Activated naive CD4-positive, alpha-beta T cell treated with anti-CD3 and anti-CD28 coated beads, Interleukin-2, amount 50 U/mL, for 24 hours (primary cell): Measurements from ENCODE around the gene ECM2.
"Not testable (repeated sequence)": the region's sequence is repeated elsewhere in the genome, so short reads cannot be mapped to it uniquely, and the experiment has no call there.

Source experiments
- H3K27ac Mint-ChIP-seq: one replicate; pipeline ENCODE4 v1.8.0; 2021; ENCODE audit warnings: mild to moderate bottlenecking, mixed read lengths
- H3K27me3 Mint-ChIP-seq: one replicate; pipeline ENCODE4 v1.8.0; 2021; ENCODE audit warnings: mixed read lengths
- H3K36me3 Mint-ChIP-seq: one replicate; pipeline ENCODE4 v1.8.0; 2021; ENCODE audit warnings: mixed read lengths
- H3K4me1 Mint-ChIP-seq: one replicate; pipeline ENCODE4 v1.8.0; 2021; ENCODE audit warnings: mixed read lengths
- H3K4me3 Mint-ChIP-seq: one replicate; pipeline ENCODE4 v1.8.0; 2021; ENCODE audit warnings: mild to moderate bottlenecking, mixed read lengths
- H3K9me3 Mint-ChIP-seq: one replicate; pipeline ENCODE4 v1.8.0; 2021; ENCODE audit warnings: mixed read lengths

ECM2 gene

DNA sequence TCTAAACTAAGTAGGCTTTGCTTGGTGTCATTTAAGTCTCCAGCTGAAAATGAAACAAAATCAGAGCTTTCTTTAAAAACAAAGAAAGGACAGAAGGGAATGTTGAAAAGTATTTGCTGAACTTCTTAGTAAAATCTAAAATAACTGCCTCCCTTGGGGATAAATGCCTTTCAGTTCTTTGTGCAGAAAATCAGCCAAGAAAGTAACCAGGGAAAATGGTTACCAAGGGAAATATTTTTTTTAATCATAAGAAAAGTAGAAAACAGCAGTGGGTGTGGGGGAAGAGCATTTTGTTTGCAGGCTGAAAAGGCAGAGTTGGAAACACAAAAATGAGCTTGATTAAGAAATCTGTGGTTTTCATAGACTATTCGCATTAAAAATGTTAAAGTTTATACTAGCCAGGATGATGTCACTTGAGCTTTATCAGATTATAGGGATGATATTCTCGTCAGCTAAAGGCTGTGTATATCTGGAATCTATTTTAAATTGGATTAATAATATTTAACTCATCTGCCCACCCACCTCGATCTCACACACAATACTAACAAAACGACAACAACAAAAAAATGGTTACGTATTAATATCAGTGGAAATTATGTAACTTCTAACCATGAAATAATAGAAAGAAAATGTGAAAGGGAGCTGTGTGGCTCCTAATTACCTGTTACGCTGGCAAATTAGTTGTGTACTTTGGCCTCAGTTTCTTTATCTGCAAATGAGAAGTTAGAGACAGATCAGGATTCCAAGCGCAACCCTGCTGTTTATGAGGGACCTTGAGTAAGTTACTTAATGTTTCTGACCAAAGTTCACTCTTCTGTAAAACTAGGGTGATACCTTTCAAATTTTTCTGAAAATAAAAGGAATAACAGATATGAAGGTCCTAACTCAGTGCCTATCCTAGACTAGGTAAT, at the start of gene ECM2:
ECM2 (minus strand) TSS at position 51 of the 911 bp plus-strand sequence. CDS start 13,124 bp downstream, outside the sequence.
- Mint-ChIP-seq H3K4me1 (no peaks in the 10 kb centered on the region), H3K4me3 (no peak within 1 kb of the TSS), H3K36me3 (peaks cover 2% of the 10 kb centered on the region), H3K27ac (no peak within 1 kb of the TSS), H3K27me3 (no peaks in the 10 kb centered on the region), H3K9me3 (no peaks in the 10 kb centered on the region)

DNA sequence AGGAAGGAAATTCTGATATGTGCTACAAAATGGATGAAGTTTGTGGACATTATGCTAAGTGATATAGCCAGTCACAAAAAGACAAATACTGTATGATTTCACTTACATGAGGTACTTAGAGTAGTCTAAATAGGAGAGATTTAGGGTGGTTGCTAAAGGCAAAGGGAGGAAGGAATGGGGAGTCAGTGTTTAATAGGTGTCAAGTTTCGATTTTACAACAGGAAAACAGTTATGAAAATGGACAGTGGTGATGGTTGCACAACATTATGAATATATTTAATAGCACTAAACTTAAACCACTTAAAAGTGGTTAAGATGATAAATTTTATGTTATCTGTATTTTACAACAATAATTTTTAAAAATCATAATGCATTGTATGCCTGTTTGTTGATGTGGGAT, 40.4 kb upstream of the ECM2 start:
- Mint-ChIP-seq H3K27me3 (no peaks in the 10 kb centered on the region), H3K9me3 (peaks cover 5% of the 10 kb centered on the region), H3K4me1 (no peaks in the 10 kb centered on the region), H3K4me3 (no peak overlapping the region), H3K36me3 (peaks cover 4% of the 10 kb centered on the region), H3K27ac (no peak overlapping the region)

DNA sequence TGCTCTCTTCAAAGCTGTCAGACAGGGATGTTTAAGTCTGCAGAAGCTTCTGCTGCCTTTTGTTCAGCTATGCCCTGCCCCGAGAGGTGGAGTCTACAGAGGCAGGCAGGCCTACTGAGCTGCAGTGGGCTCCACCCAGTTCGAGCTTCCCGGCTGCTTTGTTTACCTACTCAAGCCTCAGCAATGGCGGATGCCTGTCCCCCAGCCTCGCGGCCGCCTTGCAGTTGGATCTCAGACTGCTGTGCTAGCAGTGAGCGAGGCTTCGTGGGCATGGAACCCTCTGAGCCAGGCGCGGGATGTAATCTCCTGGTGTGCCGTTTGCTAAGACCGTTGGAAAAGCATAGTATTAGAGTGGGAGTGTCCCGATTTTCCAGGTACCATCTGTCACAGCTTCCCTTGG, 37.8 kb upstream of the ECM2 start:
- H3K4me3 Mint-ChIP-seq, H3K4me1 Mint-ChIP-seq, H3K36me3 Mint-ChIP-seq, H3K27me3 Mint-ChIP-seq, H3K9me3 Mint-ChIP-seq, H3K27ac Mint-ChIP-seq: not testable (repeated sequence)

DNA sequence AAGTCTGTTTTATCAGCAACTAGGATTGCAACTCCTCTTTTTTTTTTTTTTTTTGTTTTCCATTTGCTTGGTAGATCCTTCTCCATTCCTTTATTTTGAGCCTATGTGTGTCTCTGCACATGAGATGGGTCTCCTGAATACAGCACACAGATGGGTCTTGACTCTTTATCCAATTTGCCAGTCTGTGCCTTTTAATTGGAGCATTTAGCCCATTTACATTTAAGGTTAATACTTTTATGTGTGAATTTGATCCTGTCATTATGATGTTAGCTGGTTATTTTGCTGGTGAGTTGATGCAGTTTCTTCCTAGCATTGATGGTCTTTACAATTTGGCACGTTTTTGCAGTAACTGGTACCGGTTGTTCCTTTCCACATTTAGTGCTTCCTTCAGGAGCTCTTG, 36.1 kb upstream of the ECM2 start:
- not testable (repeated sequence) for H3K36me3 Mint-ChIP-seq, H3K27ac Mint-ChIP-seq, H3K9me3 Mint-ChIP-seq, H3K27me3 Mint-ChIP-seq, H3K4me1 Mint-ChIP-seq, H3K4me3 Mint-ChIP-seq

DNA sequence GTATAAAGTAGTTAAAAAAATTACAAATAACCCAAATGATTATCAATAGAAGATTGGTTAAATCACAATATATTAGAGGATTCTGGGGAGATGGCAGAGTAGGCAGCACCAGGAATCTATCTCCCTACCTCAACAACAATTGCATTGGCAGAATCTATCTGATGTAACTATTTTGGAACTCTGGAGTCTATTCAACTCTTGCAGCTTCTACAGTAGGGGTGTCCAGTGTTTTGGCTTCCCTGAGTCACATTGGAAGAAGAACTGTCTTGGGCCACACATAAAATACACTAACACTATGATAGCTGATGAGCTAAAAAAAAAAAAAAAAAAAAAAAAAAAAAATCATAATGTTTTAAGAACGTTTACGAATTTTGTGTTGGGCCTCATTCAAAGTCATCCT, 29.2 kb upstream of the ECM2 start:
- peaks cover 7% of the 10 kb centered on the region for H3K9me3 Mint-ChIP-seq
- H3K27me3 Mint-ChIP-seq: no peaks in the 10 kb centered on the region
- H3K27ac Mint-ChIP-seq: no peak overlapping the region
- H3K4me3 Mint-ChIP-seq: no peak overlapping the region
- H3K4me1 Mint-ChIP-seq: no peaks in the 10 kb centered on the region
- peaks cover 4% of the 10 kb centered on the region for H3K36me3 Mint-ChIP-seq

DNA sequence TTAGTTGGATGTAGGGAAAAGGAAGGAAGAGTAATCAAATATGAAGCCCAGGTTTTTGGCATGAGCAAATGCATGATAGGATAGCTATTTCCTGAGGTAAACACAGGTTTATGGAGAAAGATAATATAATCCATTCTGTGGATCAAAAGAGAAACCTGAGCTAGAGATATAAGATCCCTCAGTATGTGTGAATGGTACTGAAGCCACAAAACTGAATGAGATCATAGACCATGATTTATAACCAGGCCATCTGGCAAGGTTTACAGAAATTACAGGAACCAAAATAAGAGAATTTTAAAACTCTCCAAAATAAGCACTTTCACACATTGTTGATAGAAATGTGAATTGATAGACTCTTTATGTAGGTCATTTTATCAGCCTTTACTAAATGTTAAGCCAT, 28.7 kb upstream of the ECM2 start:
- Mint-ChIP-seq H3K4me3 (no peak overlapping the region), H3K4me1 (no peaks in the 10 kb centered on the region), H3K27me3 (no peaks in the 10 kb centered on the region), H3K27ac (no peak overlapping the region), H3K36me3 (peaks cover 4% of the 10 kb centered on the region), H3K9me3 (peaks cover 7% of the 10 kb centered on the region)

DNA sequence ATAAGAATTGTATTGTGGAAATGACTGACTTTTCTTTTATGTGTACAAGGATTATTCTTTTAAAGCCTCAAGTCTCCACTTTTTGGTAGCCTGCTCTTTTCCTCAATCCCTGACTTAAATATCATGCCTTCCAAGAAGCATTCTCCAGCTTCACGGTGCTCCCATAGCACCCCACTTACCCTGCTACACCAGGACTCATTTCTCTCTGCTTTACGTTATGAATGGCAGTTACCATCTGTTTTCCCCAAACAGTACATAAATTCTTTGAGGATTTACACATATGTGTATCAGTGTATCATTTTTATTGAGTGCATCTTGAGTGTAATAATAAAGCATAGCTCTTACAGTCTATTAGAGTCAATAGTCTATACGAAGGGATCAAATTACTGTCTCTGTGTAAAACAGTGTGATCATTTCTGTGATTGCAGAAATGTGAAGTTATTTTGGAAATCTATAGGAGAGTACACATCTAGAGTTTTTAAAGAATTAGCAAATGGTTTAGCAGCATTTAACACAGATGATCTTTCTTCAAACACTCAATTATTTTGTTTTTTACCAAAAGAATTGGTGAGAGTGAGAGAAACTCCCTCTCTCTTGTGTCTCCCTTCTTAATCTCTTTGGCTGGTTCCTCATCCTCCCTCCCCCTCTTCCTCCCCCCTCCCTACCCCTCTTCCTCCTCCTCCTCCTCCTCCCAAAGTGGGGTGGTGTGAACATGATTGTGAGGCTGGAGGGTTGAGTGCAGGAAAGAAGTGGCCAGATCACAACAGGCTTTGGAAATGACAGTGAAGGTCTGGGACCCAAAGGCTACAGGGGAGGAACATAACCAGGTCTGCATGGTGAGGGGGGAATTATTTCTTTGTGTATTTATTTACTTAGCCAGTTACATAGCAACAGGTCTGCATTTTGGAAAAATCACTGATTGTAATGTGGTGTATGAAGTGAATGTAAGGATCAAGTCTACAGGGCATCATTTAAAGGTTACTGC, 27.6 kb upstream of the ECM2 start:
- no peaks in the 10 kb centered on the region for H3K27me3 Mint-ChIP-seq
- H3K27ac Mint-ChIP-seq: no peak overlapping the region
- H3K4me3 Mint-ChIP-seq: no peak overlapping the region
- peaks cover 4% of the 10 kb centered on the region for H3K36me3 Mint-ChIP-seq
- H3K4me1 Mint-ChIP-seq: no peaks in the 10 kb centered on the region
- peaks cover 7% of the 10 kb centered on the region for H3K9me3 Mint-ChIP-seq

DNA sequence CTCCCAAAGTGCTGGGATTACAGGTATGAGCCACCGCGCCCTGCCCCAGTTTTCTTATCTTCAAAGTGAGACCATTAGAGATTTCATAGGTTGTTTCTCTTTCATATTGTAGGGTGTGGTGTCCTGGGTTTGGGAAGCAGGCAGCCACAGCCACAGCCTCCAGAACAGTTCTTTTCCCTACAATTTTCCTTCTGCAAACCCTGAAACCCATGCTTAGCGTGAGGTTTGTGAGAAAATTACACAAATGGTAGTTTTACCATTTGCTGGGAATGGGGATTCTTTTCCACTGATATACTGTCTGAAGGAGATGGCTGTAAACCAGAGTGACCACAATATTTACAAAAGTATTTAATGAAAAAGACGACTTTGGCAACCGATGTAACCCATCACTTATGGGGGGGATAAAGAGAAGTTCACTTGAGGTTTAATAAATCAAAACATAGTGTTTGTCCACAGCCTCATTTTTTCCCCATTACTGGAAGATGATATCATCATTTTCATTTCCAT, 26.7 kb upstream of the ECM2 start:
- no peak overlapping the region for H3K27ac Mint-ChIP-seq
- no peaks in the 10 kb centered on the region for H3K4me1 Mint-ChIP-seq
- no peaks in the 10 kb centered on the region for H3K27me3 Mint-ChIP-seq
- no peak overlapping the region for H3K4me3 Mint-ChIP-seq
- H3K36me3 Mint-ChIP-seq: peaks cover 5% of the 10 kb centered on the region
- peaks cover 7% of the 10 kb centered on the region for H3K9me3 Mint-ChIP-seq

DNA sequence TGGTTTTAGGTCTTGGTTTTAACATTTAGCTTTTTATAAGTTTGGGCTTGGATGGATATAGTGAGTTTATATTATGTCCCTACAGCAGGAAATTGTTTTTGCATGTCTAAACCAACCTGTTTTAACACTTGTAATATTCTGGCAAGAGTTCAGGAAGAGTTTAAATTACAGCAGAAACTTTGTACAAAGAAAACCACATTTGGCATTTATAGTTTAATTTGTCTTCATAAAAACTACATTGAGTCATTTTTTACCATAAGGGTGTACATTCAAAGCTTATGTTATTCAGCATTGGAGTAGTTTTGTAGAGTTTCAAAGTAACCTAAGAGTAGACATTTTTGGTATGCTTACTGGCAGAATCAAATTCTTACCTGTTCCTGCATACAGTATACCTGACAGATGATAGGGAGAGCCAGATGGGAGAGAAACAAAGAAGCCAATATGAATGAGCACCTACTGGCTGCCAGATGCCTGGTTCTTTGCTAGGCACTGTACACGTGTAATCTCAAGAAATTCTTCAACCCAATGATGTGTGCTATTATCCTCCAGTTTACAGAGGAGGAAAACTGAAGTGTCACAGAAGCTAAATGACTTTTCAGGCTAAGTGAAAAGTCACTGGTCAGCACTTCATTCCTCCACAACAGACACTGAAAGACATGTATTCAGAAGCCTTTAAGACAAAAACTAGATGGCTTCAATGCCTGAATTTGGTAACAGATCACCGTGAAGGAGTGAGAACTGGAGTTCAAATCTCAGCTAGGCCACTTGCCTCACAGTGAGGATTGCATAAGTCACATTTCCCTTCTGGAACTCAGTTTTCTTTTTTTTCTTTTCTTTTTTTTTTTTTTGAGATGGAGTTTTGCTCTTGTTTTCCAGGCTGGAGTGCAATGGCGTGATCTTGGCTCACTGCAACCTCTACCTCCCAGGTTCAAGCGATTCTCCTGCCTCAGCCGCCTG, 25.9 kb upstream of the ECM2 start:
- peaks cover 5% of the 10 kb centered on the region for H3K36me3 Mint-ChIP-seq
- H3K4me3 Mint-ChIP-seq: no peak overlapping the region
- H3K27me3 Mint-ChIP-seq: no peaks in the 10 kb centered on the region
- H3K9me3 Mint-ChIP-seq: peaks cover 5% of the 10 kb centered on the region
- no peaks in the 10 kb centered on the region for H3K4me1 Mint-ChIP-seq
- no peak overlapping the region for H3K27ac Mint-ChIP-seq

DNA sequence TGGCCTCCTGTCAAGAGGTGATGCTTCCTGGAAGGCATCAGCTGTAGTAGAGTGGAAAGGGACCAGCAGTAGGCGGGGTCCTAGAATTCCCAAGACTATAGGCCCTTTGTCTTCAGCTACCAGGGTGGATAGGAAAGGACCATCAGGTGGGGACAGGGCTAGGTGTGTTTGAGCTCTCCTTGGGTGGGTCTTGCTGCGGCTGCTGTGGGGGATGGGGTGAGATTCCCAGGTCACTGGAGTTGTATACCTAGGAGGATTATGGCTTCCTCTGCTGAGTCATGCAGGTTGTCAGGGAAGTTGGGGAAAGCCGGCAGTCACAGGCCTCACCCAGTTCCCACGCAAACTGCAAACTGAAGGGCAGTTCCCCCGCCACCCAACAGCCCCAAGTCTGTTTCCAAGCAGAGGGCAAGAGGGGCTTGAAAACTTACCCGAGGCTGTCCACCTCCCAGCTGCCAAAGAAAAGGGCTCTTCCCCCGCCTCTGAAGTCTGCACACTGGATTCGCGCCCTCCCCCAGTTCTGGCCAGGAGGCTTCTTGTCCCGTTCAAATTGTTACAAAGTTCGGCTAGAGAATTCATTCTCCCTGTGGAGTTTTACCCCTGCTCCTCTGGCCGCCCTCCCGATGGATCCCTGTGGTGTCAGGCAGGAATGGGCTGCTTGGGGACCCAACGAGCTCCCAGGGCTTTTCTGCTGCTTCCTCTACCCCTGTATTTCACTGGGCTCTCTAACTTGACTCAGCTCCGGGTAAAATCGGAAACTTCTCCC, 23.0 kb upstream of the ECM2 start:
- Mint-ChIP-seq H3K36me3 (peaks cover 7% of the 10 kb centered on the region), H3K27me3 (no peaks in the 10 kb centered on the region), H3K9me3 (no peaks in the 10 kb centered on the region), H3K4me1 (peaks cover 6% of the 10 kb centered on the region), H3K4me3 (no peak overlapping the region), H3K27ac (no peak overlapping the region)

DNA sequence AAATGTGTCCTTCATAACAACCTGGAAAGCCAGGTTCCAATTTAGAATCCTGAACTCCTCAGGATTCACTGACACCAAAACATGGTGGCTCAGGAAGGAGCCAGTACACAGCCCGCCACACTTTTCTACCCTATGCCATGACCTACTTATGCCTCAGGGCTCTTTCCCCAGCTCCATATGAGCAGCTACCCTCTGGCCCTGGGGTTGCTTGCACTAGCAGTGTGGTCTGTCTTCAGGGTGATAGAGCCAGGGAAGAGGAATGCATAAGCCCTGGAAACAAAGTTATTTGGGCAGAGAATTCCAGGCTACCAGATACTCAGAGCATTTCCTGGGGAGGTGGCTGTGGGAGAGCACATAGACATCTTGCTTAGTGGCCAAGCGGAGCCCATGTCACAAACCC, 15.0 kb upstream of the ECM2 start:
- H3K4me1 Mint-ChIP-seq: peaks cover 4% of the 10 kb centered on the region
- no peaks in the 10 kb centered on the region for H3K27me3 Mint-ChIP-seq
- no peak overlapping the region for H3K27ac Mint-ChIP-seq
- no peaks in the 10 kb centered on the region for H3K9me3 Mint-ChIP-seq
- H3K36me3 Mint-ChIP-seq: peaks cover under 1% of the 10 kb centered on the region
- no peak overlapping the region for H3K4me3 Mint-ChIP-seq

DNA sequence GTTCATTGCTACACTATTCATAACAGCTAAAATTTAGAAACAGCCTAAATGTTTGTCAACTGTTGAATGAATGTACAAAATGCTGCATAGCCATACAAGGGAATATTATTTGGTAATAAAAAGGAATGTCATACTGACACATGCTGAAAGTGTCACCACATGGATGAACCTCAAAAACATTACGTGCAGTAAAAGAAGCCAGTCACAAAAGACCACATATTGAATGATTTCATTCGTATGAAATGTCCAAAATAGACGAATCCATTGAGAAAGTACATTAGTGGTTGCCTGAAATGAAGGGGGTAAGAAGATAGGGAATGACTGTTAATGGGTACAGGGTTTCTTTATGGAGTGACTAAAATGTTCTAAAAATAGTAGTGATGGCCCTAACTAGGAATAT, 11.6 kb upstream of the ECM2 start:
- no peaks in the 10 kb centered on the region for H3K9me3 Mint-ChIP-seq
- no peaks in the 10 kb centered on the region for H3K4me1 Mint-ChIP-seq
- no peaks in the 10 kb centered on the region for H3K27me3 Mint-ChIP-seq
- no peak overlapping the region for H3K27ac Mint-ChIP-seq
- H3K4me3 Mint-ChIP-seq: no peak overlapping the region
- peaks cover 2% of the 10 kb centered on the region for H3K36me3 Mint-ChIP-seq

DNA sequence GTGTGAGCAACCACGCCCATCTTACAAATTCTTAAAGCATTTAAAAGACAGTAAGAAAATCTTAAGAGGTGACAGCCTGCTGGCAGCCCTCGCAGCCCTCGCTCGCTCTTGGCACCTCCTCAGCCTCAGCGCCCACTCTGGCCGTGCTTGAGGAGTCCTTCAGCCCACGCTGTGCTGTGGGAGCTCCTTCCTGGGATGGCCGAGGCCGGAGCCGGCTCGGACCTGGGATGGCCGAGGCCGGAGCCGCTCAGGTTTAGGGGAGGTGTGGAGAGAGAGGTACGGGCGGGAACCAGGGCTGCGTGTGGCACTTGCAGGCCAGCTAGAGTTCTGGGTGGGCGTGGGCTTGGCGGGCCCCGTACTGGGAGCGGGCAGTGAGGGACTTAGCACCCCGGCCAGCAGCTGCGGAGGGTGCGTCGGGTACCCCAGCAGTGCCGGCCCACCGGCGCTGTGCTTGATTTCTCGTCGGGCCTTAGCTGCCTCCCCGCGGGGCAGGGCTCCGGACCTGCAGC, 9.3 kb upstream of the ECM2 start:
- no peaks in the 10 kb centered on the region for H3K27me3 Mint-ChIP-seq
- H3K4me3 Mint-ChIP-seq: no peak overlapping the region
- peaks cover 2% of the 10 kb centered on the region for H3K36me3 Mint-ChIP-seq
- no peak overlapping the region for H3K27ac Mint-ChIP-seq
- H3K4me1 Mint-ChIP-seq: no peaks in the 10 kb centered on the region
- no peaks in the 10 kb centered on the region for H3K9me3 Mint-ChIP-seq

DNA sequence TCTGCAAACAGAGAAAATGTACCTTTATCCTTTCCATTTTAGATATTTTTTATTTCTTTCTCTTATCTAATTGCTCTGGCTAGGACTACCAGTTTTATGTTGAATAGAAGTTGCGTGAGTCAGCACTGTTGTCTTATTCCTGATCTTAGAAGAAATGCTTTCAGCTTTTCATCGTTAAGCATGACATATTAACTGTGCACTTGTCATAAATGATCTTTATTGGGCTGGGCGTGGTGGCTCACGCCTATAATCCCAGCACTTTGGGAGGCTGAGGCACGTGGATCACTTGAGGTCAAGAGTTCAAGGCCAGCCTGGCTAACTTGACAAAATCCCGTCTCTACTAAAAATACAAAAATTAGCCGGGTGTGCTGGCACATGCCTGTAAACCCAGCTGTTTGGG, 8.2 kb upstream of the ECM2 start:
- Mint-ChIP-seq H3K4me3 (no peak overlapping the region), H3K4me1 (no peaks in the 10 kb centered on the region), H3K27ac (no peak overlapping the region), H3K27me3 (no peaks in the 10 kb centered on the region), H3K9me3 (no peaks in the 10 kb centered on the region), H3K36me3 (peaks cover 2% of the 10 kb centered on the region)
